DOHH2 (cell line): Measurements from ENCODE around the gene KCP.

ENCODE experiments used
- CTCF ChIP-seq: fragments of 200-600 bp; sonication (generic); IDR thresholded peaks from one replicate; pipeline ENCODE4 v1.5.1; 2014; ENCODE audit warnings: antibody characterized with exemption, mild to moderate bottlenecking, low read depth, low read length; ENCODE audit not compliant: poor library complexity, severe bottlenecking
- EZH2phosphoT487 ChIP-seq: fragments of 200-600 bp; sonication (generic); IDR thresholded peaks from 2 replicates; pipeline ENCODE4 v1.6.1; 2017; ENCODE audit warnings: borderline replicate concordance, mild to moderate bottlenecking, antibody characterized with exemption, low read length, moderate library complexity, mixed read lengths

GRCh38 chr7:128885370-128886187, 24.9 kb downstream of the KCP start:
- TF ChIP-seq CTCF, result no peak
- no peak for TF ChIP-seq EZH2phosphoT487
